Panc1 (cell line): Measurements from ENCODE around the gene SUN1. TPM values are rescaled to one million over a fixed set of nuclear protein-coding genes. Genes with fewer than 3 reads are reported as not detected.
A peak's percentile ranks its signal among the peaks of the same experiment; 100 is the strongest.
"Not testable (repeated sequence)": the region's sequence is repeated elsewhere in the genome, so short reads cannot be mapped to it uniquely, and the experiment has no call there.

Experiments
- ATAC-seq: fragments of 200-7000 bp; cut with Tn5 transposase; 2 replicates; pipeline ENCODE4 v1.9.1; 2020; ENCODE audit warnings: mild to moderate bottlenecking, moderate library complexity
- BruUV-seq: library from RNA; stranded (reverse); fragments of 400-500 nt; replicated peaks from 2 replicates; lab custom pipeline; 2021; lab: Mats Ljungman, UMichigan
- CTCF ChIA-PET: fragments of 300-600 bp; sonication (Branson Sonifier 250); formaldehyde crosslinking; loops from one replicate; lab custom pipeline; 2022; ENCODE audit warnings: antibody characterized with exemption; lab: Charles Lee
- POLR2A ChIA-PET: fragments of 300-600 bp; sonication (Branson Sonifier 250); formaldehyde crosslinking; loops from one replicate; lab custom pipeline; 2022; ENCODE audit warnings: antibody characterized with exemption; lab: Charles Lee
- DNase-seq: peaks from one replicate; pipeline ENCODE4 v3.0.0-alpha.2; 2010; ENCODE audit warnings: low read depth, low spot score
- H3K27ac ChIP-seq: 2 replicates; pipeline ENCODE4 v1.5.1; 2011; ENCODE audit warnings: mild to moderate bottlenecking, low read length, inconsistent platforms
- H3K27me3 ChIP-seq: fragments of 200-500 bp; sonication (Bioruptor generic); 2 replicates; pipeline ENCODE4 v1.6.0; 2014; ENCODE audit warnings: low read length, inconsistent platforms; ENCODE audit not compliant: control insufficient read depth, insufficient read depth
- H3K36me3 ChIP-seq: fragments of 200-500 bp; sonication (Bioruptor generic); 2 replicates; pipeline ENCODE4 v1.5.1; 2014; ENCODE audit warnings: inconsistent platforms, mild to moderate bottlenecking, low read length, moderate library complexity; ENCODE audit not compliant: control insufficient read depth, insufficient read depth
- H3K4me1 ChIP-seq: 2 replicates; pipeline ENCODE4 v1.5.1; 2011; ENCODE audit warnings: inconsistent platforms, mild to moderate bottlenecking, low read length, moderate library complexity; ENCODE audit not compliant: control insufficient read depth, insufficient read depth
- H3K4me3 ChIP-seq, 2 experiments: 2 replicates each; pipeline ENCODE4 v1.5.1; 2011 to 2012; ENCODE audit warnings: low read depth in 2 of 2, low read length in 2 of 2, mild to moderate bottlenecking in 2 of 2, inconsistent platforms in 1 of 2, moderate library complexity in 1 of 2
- H3K9me3 ChIP-seq: fragments of 200-500 bp; sonication (Bioruptor generic); 2 replicates; pipeline ENCODE4 v1.5.1; 2014; ENCODE audit warnings: low read depth, mild to moderate bottlenecking, inconsistent platforms, low read length, moderate library complexity; ENCODE audit not compliant: control insufficient read depth, insufficient read depth
- CTCF ChIP-seq: fragments of 450-650 bp; IDR thresholded peaks from 2 replicates; pipeline ENCODE4 v1.5.1; 2017; ENCODE audit warnings: mild to moderate bottlenecking
- POLR2AphosphoS5 ChIP-seq: IDR thresholded peaks from 2 replicates; pipeline ENCODE4 v1.6.1; 2012; ENCODE audit warnings: mild to moderate bottlenecking, low read depth, low read length, moderate library complexity
- REST ChIP-seq, 2 experiments: IDR thresholded peaks; 2 replicates each; pipeline ENCODE4 v1.6.1; 2011 to 2012; ENCODE audit warnings: low read depth in 2 of 2, control low read depth in 1 of 2, low read length in 1 of 2, mild to moderate bottlenecking in 1 of 2, moderate library complexity in 1 of 2; ENCODE audit not compliant: insufficient read depth in 1 of 2
- SIN3A ChIP-seq: IDR thresholded peaks from 2 replicates; pipeline ENCODE4 v1.6.1; 2012; ENCODE audit warnings: low read depth, mild to moderate bottlenecking, low read length, moderate library complexity, borderline replicate concordance; ENCODE audit not compliant: insufficient read depth
- TCF7L2 ChIP-seq: IDR thresholded peaks from 2 replicates; pipeline ENCODE4 v1.6.1; 2011; ENCODE audit warnings: mild to moderate bottlenecking, low read depth, low read length, inconsistent platforms
- in situ Hi-C: cut with HindIII; loops from 2 replicates; pipeline ENCODE4 v1.10.0; 2016; ENCODE audit warnings: low sequenced_read_pairs, low pct_unique_long_range_greater_than_20kb
- intact Hi-C: fragments of 100-400 bp; cut with micrococcal nuclease; formaldehyde crosslinking; loops from one replicate; pipeline ENCODE4 v1.10.0; 2022; ENCODE audit not compliant: unreplicated experiment
- total RNA-seq: library from RNA; stranded (reverse); gene quantifications from one replicate; pipeline ENCODE4 v1.2.1, GENCODE V29; 2021; ENCODE audit not compliant: unreplicated experiment

Gene SUN1
- total RNA-seq, 1 experiment from 2014 or later: 244 TPM

GRCh38 chr7:871900-872537 lies 39.7 kb downstream of the SUN1 start:
- Histone ChIP-seq H3K4me3 (no peak overlapping the region), H3K27me3 (no peaks in the 10 kb centered on the region), H3K36me3 (peaks cover 9% of the 10 kb centered on the region), H3K27ac (no peak overlapping the region), H3K9me3 (no peaks in the 10 kb centered on the region), H3K4me1 (peaks cover 12% of the 10 kb centered on the region)
- POLR2A ChIA-PET: no interaction called here
- DNase-seq (no peak), ATAC-seq (no peak)
- intact Hi-C loops (loop anchor here (5.0 kb wide), 1 partner anchor 85 kb away; no protein-coding TSS in a partner anchor), in situ Hi-C loops (no loop called here)
- TF ChIP-seq REST (IDR thresholded peaks at IDR 0.05; ENCODE audit: insufficient read depth in 1 of 2, low read depth in 2 of 2, low read length in 1 of 2) (no peak), POLR2AphosphoS5 (no peak), SIN3A (no peak), CTCF (no peak), TCF7L2 (no peak)
- BruUV-seq: no TSS peak
- CTCF ChIA-PET: no interaction called here

GRCh38 chr7:872685-873084 lies 40.4 kb downstream of the SUN1 start:
- CTCF ChIA-PET: interaction anchor here (1.2 kb wide), 1 partner anchor 36 kb away, joined by 5 read pairs; no protein-coding TSS in a partner anchor
- H3K9me3 ChIP-seq, H3K36me3 ChIP-seq, H3K4me3 ChIP-seq, DNase-seq, H3K27ac ChIP-seq, POLR2A ChIA-PET, BruUV-seq, in situ Hi-C loops, H3K27me3 ChIP-seq, ATAC-seq: not testable (repeated sequence)
- intact Hi-C loops: loop anchor here (5.0 kb wide), 1 partner anchor 85 kb away; no protein-coding TSS in a partner anchor
- peaks cover 12% of the 10 kb centered on the region for H3K4me1 ChIP-seq

GRCh38 chr7:873367-874002 lies 41.2 kb downstream of the SUN1 start:
- CTCF ChIA-PET: interaction anchor here (0.5 to 1.2 kb wide), 4 partner anchors 27 to 178 kb away, joined by 3 to 10 read pairs (median 4); no protein-coding TSS in a partner anchor
- Histone ChIP-seq H3K27ac (peak overlapping the region; percentile 81), H3K27me3 (no peaks in the 10 kb centered on the region), H3K36me3 (peaks cover 5% of the 10 kb centered on the region), H3K4me1 (peaks cover 16% of the 10 kb centered on the region), H3K9me3 (no peaks in the 10 kb centered on the region), H3K4me3 (no peak overlapping the region)
- TF ChIP-seq TCF7L2 (no peak), CTCF (peak; percentile 99), REST (IDR thresholded peaks at IDR 0.05; ENCODE audit: insufficient read depth in 1 of 2, low read depth in 2 of 2, low read length in 1 of 2) (no peak), POLR2AphosphoS5 (0 out of 2 replicates have a peak, but pooled peaks have one; percentile 28), SIN3A (0 out of 2 replicates have a peak, but pooled peaks have one; percentile 39)
- BruUV-seq: TSS peak; percentile 66
- peak; percentile 84 for DNase-seq
- peak; percentile 47; the same call in 1 of the 2 replicates for ATAC-seq
- POLR2A ChIA-PET: no interaction called here
- intact Hi-C loops: loop anchor here (5.0 kb wide), 1 partner anchor 86 kb away; no protein-coding TSS in a partner anchor
- in situ Hi-C loops: no loop called here
